Osteoblast (primary cell): ENCODE results near the gene APC2. TPM values are rescaled to one million over a fixed set of nuclear protein-coding genes. Genes with fewer than 3 reads are reported as not detected.

Source experiments
- DNase-seq: peaks from one replicate; pipeline ENCODE4 v3.0.0; 2011; ENCODE audit warnings: low spot score, mixed read lengths; ENCODE audit not compliant: insufficient read length; ENCODE audit errors: missing footprints
- H2AFZ ChIP-seq: 2 replicates; pipeline ENCODE4 v1.6.0; 2011; ENCODE audit warnings: mild to moderate bottlenecking, low read length
- H3K27ac ChIP-seq: 2 replicates; pipeline ENCODE4 v1.5.1; 2011; ENCODE audit warnings: mild to moderate bottlenecking, low read depth, low read length, moderate library complexity
- H3K27me3 ChIP-seq: 2 replicates; pipeline ENCODE4 v1.6.0; 2012; ENCODE audit warnings: mild to moderate bottlenecking, control low read depth, inconsistent platforms, low read length, moderate library complexity; ENCODE audit not compliant: insufficient read depth
- H3K36me3 ChIP-seq: 2 replicates; pipeline ENCODE4 v1.5.1; 2011; ENCODE audit warnings: mild to moderate bottlenecking, low read length, control low read depth, moderate library complexity; ENCODE audit not compliant: insufficient read depth
- H3K4me1 ChIP-seq: 2 replicates; pipeline ENCODE4 v1.5.1; 2011; ENCODE audit warnings: mild to moderate bottlenecking, low read length, control low read depth, moderate library complexity; ENCODE audit not compliant: insufficient read depth
- H3K4me2 ChIP-seq: 2 replicates; pipeline ENCODE4 v1.6.0; 2011; ENCODE audit warnings: mild to moderate bottlenecking, low read length; ENCODE audit not compliant: insufficient read depth
- H3K4me3 ChIP-seq: fragments of 200-600 bp; sonication (generic); 3 replicates; pipeline ENCODE4 v1.5.1; 2012; ENCODE audit warnings: mild to moderate bottlenecking, low read length, inconsistent platforms; ENCODE audit not compliant: insufficient read depth
- H3K79me2 ChIP-seq: 2 replicates; pipeline ENCODE4 v1.6.0; 2012; ENCODE audit warnings: mild to moderate bottlenecking, low read length, control low read depth, inconsistent platforms; ENCODE audit not compliant: insufficient read depth
- H3K9me3 ChIP-seq: 2 replicates; pipeline ENCODE4 v1.5.1; 2011; ENCODE audit warnings: low read depth, low read length, control low read depth
- H4K20me1 ChIP-seq: 2 replicates; pipeline ENCODE4 v1.6.0; 2012; ENCODE audit warnings: mild to moderate bottlenecking, low read length, control low read depth; ENCODE audit not compliant: insufficient read depth
- total RNA-seq: library from RNA; depleted of rRNA; stranded (reverse); fragments of >200 nt; gene quantifications from 2 replicates; pipeline ENCODE4 v1.2.3, GENCODE V29; 2012
- TF ChIP-seq, protein P1 (sequence below): IDR thresholded peaks from 2 replicates; pipeline ENCODE4 v1.5.1; 2011; ENCODE audit warnings: mild to moderate bottlenecking, low read depth, low read length, moderate library complexity; ENCODE audit errors: extremely low read depth

APC2 gene
- total RNA-seq, 1 donor, result 0.36 TPM

GRCh38 chr19:1456121-1456900 lies 6.4 kb downstream of the APC2 start:
- Histone ChIP-seq H3K4me3 (no peak overlapping the region), H2AFZ (no peak overlapping the region), H3K79me2 (no peaks in the 10 kb centered on the region), H3K9me3 (no peaks in the 10 kb centered on the region), H4K20me1 (peaks cover 21% of the 10 kb centered on the region), H3K4me2 (no peak overlapping the region), H3K4me1 (no peaks in the 10 kb centered on the region), H3K27ac (no peak overlapping the region), H3K27me3 (peaks cover 55% of the 10 kb centered on the region), H3K36me3 (no peaks in the 10 kb centered on the region)
- TF ChIP-seq, protein P1, sequence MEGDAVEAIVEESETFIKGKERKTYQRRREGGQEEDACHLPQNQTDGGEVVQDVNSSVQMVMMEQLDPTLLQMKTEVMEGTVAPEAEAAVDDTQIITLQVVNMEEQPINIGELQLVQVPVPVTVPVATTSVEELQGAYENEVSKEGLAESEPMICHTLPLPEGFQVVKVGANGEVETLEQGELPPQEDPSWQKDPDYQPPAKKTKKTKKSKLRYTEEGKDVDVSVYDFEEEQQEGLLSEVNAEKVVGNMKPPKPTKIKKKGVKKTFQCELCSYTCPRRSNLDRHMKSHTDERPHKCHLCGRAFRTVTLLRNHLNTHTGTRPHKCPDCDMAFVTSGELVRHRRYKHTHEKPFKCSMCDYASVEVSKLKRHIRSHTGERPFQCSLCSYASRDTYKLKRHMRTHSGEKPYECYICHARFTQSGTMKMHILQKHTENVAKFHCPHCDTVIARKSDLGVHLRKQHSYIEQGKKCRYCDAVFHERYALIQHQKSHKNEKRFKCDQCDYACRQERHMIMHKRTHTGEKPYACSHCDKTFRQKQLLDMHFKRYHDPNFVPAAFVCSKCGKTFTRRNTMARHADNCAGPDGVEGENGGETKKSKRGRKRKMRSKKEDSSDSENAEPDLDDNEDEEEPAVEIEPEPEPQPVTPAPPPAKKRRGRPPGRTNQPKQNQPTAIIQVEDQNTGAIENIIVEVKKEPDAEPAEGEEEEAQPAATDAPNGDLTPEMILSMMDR, result no peak
- DNase-seq, result no peak

- Histone ChIP-seq H3K36me3 (no peaks in the 10 kb centered on the region), H3K4me2 (no peak overlapping the region), H3K27me3 (peaks cover 46% of the 10 kb centered on the region), H3K4me1 (no peaks in the 10 kb centered on the region), H3K4me3 (no peak overlapping the region), H3K9me3 (no peaks in the 10 kb centered on the region), H2AFZ (no peak overlapping the region), H3K27ac (no peak overlapping the region), H4K20me1 (peaks cover 23% of the 10 kb centered on the region), H3K79me2 (no peaks in the 10 kb centered on the region)
- DNase-seq, result no peak
- TF ChIP-seq, protein P1, result no peak
Measured at GRCh38 chr19:1457031-1457739, 7.3 kb downstream of the APC2 start.

DNA sequence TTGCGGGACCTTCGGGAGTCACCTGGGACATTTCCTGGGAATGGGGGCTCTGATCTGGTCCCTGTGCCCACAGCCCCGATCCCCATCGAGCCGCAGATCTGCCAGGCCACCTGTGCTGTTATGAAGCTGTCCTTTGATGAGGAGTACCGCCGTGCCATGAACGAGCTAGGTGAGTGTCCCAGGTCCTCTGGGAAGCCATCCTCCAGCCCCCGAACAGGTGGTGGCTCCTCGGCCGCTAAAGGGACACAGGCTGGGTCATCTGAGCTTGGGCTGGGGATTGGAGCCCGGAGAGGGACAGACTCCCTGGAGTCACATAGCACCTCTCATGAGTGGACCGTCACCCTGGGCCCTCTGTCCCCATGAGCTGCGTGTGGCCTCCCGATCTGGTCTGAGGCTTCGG lies 8.0 kb downstream of the APC2 start:
- Histone ChIP-seq H4K20me1 (peaks cover 19% of the 10 kb centered on the region), H3K27ac (no peak overlapping the region), H3K79me2 (no peaks in the 10 kb centered on the region), H2AFZ (no peak overlapping the region), H3K9me3 (no peaks in the 10 kb centered on the region), H3K4me1 (no peaks in the 10 kb centered on the region), H3K36me3 (no peaks in the 10 kb centered on the region), H3K4me2 (no peak overlapping the region), H3K27me3 (peaks cover 39% of the 10 kb centered on the region), H3K4me3 (no peak overlapping the region)
- TF ChIP-seq, protein P1, result no peak
- DNase-seq, result no peak

DNA sequence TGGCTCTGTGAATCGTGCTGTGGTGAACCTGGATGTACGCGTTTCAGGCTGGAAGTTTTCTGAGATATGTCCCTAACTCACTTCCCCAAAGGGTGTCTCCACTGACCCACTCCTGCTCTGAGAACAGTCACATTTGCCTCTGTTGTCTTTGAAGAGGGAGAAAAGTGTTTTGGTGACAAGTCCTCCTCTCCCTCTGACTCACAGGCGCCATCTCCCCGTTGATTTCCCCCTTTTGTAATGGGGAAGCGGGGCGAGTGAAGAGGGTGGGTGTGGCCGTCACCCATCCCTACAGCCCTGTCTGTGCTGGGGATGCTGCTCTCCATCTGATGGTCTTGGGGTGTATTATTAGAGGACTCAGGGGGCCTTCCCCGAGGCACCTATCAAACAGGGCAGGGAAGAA lies 9.6 kb downstream of the APC2 start:
- H4K20me1 ChIP-seq, result peaks cover 13% of the 10 kb centered on the region
- peaks cover 25% of the 10 kb centered on the region for H3K27me3 ChIP-seq
- H3K27ac ChIP-seq, result no peak overlapping the region
- H3K4me2 ChIP-seq, result no peak overlapping the region
- H3K36me3 ChIP-seq, result no peaks in the 10 kb centered on the region
- no peaks in the 10 kb centered on the region for H3K79me2 ChIP-seq
- TF ChIP-seq, protein P1, result no peak
- H3K9me3 ChIP-seq, result no peaks in the 10 kb centered on the region
- H3K4me3 ChIP-seq, result no peak overlapping the region
- no peak overlapping the region for H2AFZ ChIP-seq
- no peak for DNase-seq
- H3K4me1 ChIP-seq, result no peaks in the 10 kb centered on the region
